Measurements from ENCODE around the gene SMARCD2.
A peak's percentile ranks its signal among the peaks of the same experiment; 100 is the strongest.

The SMARCD2 gene

DNA sequence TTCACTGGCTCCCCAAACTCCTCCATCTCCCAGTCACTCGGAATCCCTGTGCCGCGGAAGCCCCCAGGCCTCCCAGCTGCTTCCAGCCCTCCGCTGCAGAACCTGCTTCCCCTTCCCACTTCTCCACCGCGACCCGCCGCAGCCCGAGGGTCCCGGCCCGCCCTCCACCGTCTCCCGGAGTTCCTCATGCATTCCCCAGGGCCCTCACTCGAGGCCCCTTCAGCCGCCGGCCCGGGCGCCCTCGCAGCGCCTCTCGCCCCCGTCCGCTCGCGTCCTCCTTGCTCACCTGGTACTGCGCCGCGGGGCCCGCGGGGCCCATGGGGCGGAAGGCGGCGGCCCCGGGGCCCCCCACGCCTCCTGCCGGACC, 329 bp downstream of the SMARCD2 start:
- in situ Hi-C loops (cut with HindIII; ENCODE audit: low pct_ligation_motif_present, low sequenced_read_pairs), result no loop called here
- peak overlapping the region; percentile 45 for H3K27ac ChIP-seq
- no peaks in the 10 kb centered on the region for H3K36me3 ChIP-seq (replicated peaks)
- no peak for DNase-seq
- no peaks in the 10 kb centered on the region for H3K27me3 ChIP-seq (replicated peaks)
- TF ChIP-seq, protein P1, sequence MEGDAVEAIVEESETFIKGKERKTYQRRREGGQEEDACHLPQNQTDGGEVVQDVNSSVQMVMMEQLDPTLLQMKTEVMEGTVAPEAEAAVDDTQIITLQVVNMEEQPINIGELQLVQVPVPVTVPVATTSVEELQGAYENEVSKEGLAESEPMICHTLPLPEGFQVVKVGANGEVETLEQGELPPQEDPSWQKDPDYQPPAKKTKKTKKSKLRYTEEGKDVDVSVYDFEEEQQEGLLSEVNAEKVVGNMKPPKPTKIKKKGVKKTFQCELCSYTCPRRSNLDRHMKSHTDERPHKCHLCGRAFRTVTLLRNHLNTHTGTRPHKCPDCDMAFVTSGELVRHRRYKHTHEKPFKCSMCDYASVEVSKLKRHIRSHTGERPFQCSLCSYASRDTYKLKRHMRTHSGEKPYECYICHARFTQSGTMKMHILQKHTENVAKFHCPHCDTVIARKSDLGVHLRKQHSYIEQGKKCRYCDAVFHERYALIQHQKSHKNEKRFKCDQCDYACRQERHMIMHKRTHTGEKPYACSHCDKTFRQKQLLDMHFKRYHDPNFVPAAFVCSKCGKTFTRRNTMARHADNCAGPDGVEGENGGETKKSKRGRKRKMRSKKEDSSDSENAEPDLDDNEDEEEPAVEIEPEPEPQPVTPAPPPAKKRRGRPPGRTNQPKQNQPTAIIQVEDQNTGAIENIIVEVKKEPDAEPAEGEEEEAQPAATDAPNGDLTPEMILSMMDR (IDR thresholded peaks at IDR 0.05; ENCODE audit: low read depth, low read length, missing control alignments), result no peak
- H3K4me3 ChIP-seq (ENCODE audit: low read depth, low read length), result peak overlapping the region; percentile 84

DNA sequence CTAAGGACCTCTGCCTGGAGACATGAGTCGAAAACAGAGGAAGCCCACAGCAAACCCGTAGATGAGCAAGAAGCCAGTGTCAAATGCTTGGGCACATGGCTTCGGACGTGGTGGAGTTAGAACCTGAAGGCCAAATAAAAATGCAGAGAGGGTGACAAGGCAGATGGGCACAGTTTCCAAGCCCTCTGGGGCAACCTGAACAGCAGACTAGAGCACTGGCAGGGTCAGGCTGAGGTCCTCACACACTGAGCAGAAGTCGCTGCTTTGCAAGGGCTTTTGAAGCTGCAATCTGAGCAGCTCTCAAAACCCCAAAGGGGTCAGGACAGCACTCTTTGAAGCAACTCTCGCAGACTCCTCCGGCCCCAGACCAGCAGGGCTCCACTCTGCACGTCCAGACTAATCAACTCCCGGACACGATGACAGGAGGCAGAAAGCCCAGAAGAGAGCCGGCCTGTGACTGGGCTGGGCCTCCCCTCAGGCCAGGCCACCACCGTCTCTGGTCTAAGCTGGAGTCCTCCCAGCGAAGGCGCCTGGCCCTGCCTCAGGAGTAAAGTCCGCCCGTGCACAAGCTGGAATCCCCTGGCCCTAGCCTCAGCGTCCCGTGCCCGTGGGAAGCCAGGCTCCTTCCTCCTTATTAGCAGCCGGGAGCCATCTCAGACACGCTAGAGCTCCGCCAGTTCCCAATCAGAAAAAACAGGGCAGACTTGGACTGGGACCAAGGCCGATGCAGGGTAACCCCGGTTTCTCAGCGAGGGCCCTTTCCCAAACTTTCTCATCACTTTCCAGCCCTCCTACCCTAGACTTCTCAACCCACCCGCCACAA, 924 bp downstream of the SMARCD2 start:
- Histone ChIP-seq H3K27ac (peak overlapping the region; percentile 45), H3K36me3 (replicated peaks) (no peaks in the 10 kb centered on the region), H3K4me3 (ENCODE audit: low read depth, low read length) (peak overlapping the region; percentile 84), H3K27me3 (replicated peaks) (no peaks in the 10 kb centered on the region)
- TF ChIP-seq, protein P1 (IDR thresholded peaks at IDR 0.05; ENCODE audit: low read depth, low read length, missing control alignments), result no peak
- in situ Hi-C loops (cut with HindIII; ENCODE audit: low pct_ligation_motif_present, low sequenced_read_pairs), result no loop called here
- peak; percentile 33 for DNase-seq

DNA sequence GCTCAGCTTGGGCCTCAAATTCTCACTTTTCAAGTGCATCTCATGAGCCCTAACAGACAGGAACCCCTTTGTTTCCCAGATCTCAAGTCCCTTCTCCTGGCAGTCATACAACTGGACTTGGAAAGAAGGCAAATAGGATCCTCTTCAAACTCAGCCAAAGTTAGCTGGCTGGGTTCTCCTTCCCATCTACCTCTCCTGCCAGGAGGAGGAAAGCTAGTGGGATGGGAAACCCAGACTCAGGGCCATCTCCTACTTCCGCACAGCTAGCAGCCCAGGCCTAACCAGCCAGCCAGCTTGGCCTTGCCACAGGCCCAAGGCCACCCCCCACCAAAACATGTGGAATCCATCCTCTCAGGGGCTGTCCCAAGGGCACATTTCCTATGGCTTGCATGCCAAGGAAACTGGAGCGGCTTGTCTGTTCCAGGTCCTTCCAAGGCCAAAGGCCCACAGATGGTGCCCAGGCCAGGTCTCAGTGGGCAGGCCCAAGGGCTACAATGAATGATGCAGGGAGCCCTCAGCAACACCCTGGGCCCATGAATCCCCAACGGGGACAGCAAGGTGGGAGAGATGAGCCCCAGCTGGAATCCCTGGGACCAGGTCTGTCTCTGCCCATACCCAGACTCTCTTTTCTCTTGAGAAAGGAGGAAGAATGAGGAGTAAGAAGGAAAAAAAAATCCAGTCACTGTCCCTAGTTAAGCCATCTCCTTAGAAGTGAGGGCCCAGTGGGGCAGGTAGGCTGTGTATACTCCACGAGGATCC, 1.7 kb downstream of the SMARCD2 start:
- no peak for DNase-seq
- H3K4me3 ChIP-seq (ENCODE audit: low read depth, low read length), result peak overlapping the region; percentile 84
- H3K27me3 ChIP-seq (replicated peaks), result no peaks in the 10 kb centered on the region
- no peak overlapping the region for H3K27ac ChIP-seq
- TF ChIP-seq, protein P1 (IDR thresholded peaks at IDR 0.05; ENCODE audit: low read depth, low read length, missing control alignments), result no peak
- peaks cover 4% of the 10 kb centered on the region for H3K36me3 ChIP-seq (replicated peaks)
- in situ Hi-C loops (cut with HindIII; ENCODE audit: low pct_ligation_motif_present, low sequenced_read_pairs), result no loop called here

DNA sequence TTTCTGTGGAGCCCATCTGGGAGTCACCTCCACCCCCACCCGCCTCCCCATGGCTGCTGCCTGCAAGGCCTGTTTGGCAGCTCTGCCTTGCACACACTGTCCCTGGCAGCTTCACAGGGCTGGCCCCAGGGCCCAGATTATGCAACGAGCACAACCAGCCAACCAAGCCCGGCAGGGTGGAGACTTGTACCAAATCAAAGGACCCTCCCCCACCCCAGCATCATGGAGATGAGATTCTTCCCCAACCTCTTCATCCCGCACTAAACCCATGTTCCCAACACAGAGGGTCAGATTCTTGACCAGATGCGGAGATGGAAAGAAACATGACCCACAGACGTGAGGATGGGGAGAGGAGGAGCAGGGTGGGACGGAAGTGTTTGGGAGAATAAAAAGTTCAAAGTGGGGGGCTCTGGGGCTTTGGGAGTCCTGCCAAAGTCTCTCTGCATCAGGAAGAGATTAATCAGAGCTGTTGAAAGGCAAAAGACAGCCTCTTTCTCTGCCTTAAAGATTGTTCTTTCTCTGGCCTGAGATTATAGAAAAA, 3.8 kb downstream of the SMARCD2 start:
- no peak for DNase-seq
- H3K4me3 ChIP-seq (ENCODE audit: low read depth, low read length), result no peak overlapping the region
- H3K27ac ChIP-seq, result no peak overlapping the region
- in situ Hi-C loops (cut with HindIII; ENCODE audit: low pct_ligation_motif_present, low sequenced_read_pairs), result no loop called here
- H3K27me3 ChIP-seq (replicated peaks), result no peaks in the 10 kb centered on the region
- TF ChIP-seq, protein P1 (IDR thresholded peaks at IDR 0.05; ENCODE audit: low read depth, low read length, missing control alignments), result no peak
- peaks cover 19% of the 10 kb centered on the region for H3K36me3 ChIP-seq (replicated peaks)

DNA sequence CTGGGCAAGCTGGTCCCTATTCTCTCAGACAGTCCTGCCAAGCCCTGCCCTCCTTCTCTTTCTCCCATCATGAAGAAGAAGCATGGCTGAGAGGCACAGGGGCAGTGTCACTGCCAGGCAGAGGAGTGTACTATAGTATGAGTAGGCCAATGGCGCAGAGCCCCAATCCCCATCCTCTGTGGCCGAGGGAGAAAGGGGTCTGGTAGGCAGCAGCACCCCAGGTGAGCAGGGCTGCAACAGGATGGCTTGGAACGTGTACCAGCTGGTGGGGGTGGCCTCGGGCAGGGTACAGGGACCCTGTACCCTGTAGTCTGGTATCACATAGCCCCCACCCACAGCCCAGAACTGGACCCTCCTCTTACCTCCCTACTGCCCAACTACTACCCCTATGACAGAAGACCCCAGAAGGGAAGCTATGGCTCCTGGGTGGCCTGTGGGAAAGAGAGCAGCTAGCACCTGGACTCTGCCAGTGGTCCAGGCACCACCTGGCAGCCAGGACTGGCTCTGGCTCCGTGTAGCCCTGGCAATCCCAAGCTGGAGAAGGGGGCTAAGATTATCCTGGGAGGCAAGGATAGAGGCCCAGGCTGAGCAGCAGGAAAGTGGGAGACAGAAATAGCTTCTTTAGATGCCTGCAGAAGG, 4.4 kb downstream of the SMARCD2 start:
- H3K4me3 ChIP-seq (ENCODE audit: low read depth, low read length), result no peak overlapping the region
- no peaks in the 10 kb centered on the region for H3K27me3 ChIP-seq (replicated peaks)
- no peak overlapping the region for H3K27ac ChIP-seq
- in situ Hi-C loops (cut with HindIII; ENCODE audit: low pct_ligation_motif_present, low sequenced_read_pairs), result no loop called here
- DNase-seq, result no peak
- TF ChIP-seq, protein P1 (IDR thresholded peaks at IDR 0.05; ENCODE audit: low read depth, low read length, missing control alignments), result no peak
- H3K36me3 ChIP-seq (replicated peaks), result peaks cover 25% of the 10 kb centered on the region
